GM21723 (cell line): ENCODE data around the gene TWIST2.

ENCODE experiments used
- ATAC-seq: cut with Tn5 transposase; IDR thresholded peaks from one replicate; pipeline ENCODE4 v1.9.1; 2021; ENCODE audit warnings: mild to moderate bottlenecking, moderate library complexity; ENCODE audit not compliant: unreplicated experiment

TWIST2 gene

DNA sequence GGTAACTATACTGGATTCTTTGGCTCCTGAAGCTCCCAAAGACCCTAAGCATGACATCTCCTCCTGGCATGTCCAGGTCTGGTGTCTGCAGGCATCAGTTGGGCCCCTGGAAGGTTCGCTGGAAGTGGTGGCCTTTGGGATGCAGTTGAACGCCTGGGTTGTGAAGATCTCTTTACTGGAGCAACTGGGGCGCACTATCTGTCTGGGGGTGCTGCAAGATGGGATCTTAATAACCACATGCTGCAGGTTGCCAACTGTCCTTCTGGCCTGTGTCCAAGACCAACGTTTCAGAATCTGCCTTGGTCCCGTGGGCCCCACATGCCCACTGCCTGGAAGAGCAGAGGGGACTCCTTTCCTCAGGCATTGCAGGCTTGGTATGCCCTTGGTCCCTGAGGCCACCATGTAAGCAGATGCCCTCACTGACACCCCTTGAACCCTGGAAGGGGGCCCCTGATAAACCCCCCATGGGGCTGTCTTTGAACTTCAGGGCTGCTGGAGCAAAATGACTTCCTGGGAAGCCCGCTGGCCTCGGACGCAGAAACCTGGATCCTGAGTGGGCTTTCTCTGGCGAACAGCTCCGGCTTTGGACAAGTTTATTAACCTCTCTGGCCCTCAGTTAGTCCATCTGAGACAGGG, 101.9 kb downstream of the TWIST2 start:
- ATAC-seq = no peak

DNA sequence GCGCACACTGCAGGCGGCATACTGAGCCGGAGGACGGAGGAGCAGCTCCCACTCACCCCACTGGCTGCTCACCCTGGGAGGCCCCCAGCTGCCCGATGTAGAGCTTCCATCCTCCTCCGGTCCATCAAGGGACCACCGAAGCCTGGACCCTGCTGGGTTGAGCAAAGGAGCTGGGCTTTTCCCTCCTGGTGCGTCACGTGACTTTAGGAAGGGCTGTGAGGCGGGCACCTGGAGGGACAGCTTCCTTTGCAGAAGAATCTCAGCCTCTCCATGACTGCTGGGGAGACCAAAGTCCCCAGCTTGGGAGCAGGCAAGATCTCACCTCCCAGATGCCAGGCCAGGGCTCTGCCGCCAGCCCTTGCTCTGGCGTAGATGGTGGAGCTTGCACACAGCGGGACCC, 102.7 kb downstream of the TWIST2 start:
- ATAC-seq = no peak

DNA sequence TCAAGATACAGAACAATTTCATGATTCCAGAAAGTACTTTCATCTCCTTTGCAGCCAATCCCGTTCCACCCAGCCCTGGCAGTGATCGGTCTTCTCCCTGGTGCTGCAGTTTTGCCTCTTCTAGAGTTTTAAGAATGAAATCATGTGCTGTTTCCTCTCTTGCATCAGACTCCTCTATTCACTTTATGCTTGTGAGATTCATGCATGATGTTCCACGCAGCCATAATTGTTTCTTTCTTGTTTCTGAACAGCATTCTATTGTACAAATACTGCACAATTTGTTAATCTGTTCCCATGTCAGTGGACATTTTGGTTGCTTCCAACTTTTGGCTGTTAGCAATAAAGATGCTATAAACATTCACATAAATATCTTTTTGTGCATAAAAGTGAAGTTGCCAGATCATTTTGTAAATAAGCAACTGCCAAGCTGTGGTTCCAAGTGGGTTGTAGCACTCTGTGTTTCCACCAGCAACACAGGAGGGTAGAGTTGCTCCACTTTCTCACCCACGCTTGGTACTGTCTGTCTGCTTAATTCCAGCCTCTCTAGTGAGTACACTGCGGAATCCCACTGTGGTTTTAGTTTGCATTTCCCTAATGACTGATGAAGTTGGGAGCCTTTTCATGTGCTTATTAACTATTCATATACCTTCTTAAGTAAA, 104.5 kb downstream of the TWIST2 start:
- no peak for ATAC-seq

DNA sequence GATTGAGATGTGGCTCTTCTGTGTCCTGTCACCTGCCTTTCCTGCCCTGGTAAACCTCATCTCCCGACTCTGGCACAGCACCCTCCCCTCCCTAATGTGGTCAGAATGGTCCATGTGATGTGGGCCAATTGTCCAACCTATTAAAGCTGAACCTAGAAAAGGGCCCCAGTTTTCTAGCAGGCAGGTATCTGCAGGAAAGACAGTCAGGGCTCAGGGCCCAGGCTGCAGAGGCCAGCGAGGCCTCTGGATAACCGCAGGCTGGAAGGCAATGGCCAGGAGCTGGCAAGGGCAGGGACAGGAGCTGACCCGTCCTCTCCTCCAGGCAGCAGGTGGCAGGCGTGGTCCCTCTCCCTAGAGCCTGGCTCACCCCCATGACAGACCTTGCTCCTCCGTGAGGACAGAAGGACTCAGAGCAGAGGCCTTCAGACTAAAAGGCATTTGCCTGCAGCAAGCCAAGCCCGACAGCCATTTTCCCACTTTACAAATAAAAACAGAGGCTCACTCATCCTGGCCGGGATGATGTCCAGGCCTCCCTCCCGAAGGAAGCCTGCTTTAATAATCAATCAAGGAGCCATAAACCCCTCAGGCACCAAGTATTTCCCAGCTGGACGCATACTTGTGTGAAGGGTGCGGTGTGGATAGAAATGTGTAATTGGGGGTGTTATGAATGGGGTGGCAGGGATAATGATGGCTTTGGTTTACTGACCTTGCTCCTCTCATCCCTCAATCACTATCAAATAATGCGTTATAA, 107.1 kb downstream of the TWIST2 start:
- ATAC-seq = no peak

DNA sequence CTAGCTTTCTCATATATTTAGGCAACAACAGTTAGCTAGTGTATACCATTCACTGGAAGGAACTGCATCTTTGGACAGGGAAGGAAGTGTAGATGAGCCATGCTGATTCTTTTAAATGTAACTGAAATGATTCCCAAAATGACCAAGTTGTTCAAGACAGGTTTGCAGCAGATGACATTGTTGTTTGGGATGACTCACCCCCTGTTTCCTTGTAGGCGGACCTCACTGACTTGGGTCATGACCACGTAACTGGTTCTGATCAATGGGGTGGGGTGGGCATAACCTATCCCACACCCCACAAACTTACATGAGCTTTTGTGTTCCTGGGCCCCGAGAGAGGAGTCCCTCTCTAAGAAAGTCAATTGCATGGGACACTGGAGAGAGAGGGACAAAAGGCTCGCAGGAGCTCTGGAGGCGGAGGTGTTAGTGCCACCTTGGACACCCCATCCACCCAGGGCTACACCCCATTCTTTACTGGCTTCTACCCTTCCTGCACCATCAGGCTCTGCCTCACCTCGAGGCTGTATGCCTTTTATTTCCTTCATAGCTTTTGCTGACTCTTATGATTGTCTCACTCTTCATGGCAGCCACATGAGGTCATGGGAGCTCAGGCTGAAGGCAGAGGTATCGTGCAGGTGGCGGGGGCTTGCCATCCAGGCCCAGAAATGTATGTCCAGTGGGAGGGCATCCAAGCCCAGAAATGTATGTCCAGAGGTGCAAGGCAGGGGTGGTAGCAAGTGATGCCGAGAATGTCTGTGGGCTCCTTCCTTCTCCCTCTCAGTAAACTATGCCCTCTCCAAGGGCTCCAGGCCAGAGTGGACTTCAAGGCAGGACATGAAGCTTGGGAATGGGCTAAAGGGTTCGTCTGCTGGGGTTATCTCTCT, 108.0 kb downstream of the TWIST2 start:
- no peak for ATAC-seq

DNA sequence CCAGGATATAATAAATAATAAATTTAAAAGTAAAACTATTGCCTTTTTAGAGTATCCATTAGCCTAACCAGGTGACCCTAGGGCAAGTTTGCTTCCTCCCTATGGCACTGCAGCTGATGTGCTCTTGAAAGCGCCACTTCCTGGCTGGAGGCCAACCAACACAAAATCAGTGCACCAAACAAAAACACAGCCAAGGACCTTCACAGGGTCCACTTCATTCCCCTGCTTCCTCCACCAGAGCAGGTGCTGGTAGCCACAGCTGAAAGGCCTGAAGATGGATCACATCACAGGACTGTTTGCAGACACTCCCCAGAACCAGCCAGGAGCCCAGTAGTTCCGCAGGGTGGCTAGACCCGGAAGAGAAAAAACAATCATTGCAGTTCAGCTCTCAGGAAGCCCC, 108.8 kb downstream of the TWIST2 start:
- no peak for ATAC-seq
